Muscle of arm (tissue), 12 donors: Measurements from ENCODE around the gene ABLIM2. TPM values are rescaled to one million over a fixed set of nuclear protein-coding genes. Genes with fewer than 3 reads are reported as not detected.

ENCODE experiments used
- DNase-seq: peaks from one replicate; pipeline ENCODE4 v3.0.0-alpha.2; 2013
- polyA plus RNA-seq, 12 donors: library from polyadenylated mRNA; unstranded; fragments of 120-200 nt; gene quantifications; one replicate each; pipeline ENCODE4 v1.2.1, GENCODE V29; 2013; ENCODE audit not compliant: insufficient read length in 12 of 12

The ABLIM2 gene
- polyA plus RNA-seq, 12 donors = 3.8 to 23.0 (median 14.9) TPM; not detected in 1

GRCh38 chr4:8176547-8177399, 18.2 kb upstream of the ABLIM2 start:
- no peak for DNase-seq

- no peak for DNase-seq
Observed at GRCh38 chr4:8175686-8176085, 17.1 kb upstream of the ABLIM2 start.

GRCh38 chr4:8174970-8175369, 16.4 kb upstream of the ABLIM2 start:
- DNase-seq = no peak

DNA sequence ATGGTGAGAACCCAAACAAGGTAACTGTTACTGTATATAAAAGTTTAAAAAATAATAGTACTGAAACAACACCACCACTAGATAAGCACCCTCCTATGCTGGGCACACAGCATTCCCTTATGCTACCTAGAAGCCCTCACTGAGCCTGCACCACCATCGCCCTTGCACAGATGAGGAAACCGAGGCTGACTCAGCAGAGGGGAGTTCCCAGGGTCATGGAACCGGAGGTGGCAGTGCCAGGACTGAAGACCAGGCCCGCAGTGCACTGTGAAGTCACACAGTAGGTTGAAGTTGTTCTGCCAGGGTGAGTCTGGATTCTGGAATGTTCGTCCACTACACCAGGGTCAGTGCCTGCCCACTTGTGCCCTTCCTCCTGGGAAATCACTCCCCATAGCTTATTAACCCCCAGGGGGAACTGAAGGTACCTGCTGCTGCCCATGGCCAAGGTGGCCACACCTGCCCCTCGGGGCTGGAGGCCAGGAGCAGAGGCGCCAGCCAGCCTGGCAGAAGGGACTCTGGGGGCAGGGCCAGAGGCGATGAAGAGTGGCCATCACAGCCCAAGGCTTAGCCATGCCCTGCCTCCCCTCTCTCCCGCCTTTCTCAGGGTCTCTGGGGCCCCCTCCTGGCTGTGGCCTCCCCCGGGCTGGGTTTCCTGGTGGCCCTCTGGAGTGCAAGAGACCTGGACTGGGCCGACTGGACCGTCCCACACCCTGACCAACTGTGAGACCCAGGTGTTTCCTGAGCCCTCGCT, 15.1 kb upstream of the ABLIM2 start:
- no peak for DNase-seq

- DNase-seq = no peak
Observed at GRCh38 chr4:8171984-8172924, 13.6 kb upstream of the ABLIM2 start.

- DNase-seq = no peak
Observed at GRCh38 chr4:8171266-8171665, 12.7 kb upstream of the ABLIM2 start.

DNA sequence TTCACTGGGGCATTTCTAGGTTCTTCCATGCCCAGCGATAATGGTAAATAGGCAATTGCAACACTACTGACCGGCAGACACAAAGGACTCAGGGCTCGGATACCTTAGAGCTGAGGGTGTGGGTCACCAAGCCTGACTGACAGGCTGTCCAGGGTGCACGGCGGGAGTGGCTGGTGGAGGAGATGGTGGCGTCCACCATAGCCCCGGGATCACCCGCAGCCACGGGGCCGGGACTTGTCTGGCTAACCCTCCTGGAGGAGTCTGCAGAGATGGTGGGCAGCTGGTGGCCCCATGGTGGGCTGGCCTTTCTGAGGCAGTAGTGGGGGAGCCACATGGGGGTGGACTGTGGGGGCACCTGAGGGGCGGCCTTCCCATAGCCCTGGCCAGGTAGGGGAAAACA, 11.7 kb upstream of the ABLIM2 start:
- DNase-seq = no peak

DNA sequence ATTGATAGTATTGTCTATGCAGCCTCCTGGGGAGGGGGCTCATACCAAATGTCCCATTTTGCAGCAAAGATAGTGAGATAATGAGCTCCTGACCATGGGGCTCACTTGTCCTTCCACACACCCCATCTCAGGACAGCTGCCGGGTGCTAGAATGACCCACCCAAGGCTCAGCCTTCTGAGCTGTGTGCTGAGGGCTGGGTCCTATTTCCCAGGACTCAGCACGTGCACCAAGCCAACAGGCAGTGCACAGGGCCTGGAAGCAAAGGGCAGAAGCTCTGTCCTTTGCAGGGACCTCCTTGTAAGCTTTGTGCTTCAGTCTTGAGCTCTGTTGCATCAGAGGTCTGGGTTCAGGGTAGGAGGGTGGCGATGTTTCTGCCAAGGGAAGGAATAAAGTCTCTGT, 11.2 kb upstream of the ABLIM2 start:
- no peak for DNase-seq

GRCh38 chr4:8168832-8169598, 10.4 kb upstream of the ABLIM2 start:
- DNase-seq = no peak

DNA sequence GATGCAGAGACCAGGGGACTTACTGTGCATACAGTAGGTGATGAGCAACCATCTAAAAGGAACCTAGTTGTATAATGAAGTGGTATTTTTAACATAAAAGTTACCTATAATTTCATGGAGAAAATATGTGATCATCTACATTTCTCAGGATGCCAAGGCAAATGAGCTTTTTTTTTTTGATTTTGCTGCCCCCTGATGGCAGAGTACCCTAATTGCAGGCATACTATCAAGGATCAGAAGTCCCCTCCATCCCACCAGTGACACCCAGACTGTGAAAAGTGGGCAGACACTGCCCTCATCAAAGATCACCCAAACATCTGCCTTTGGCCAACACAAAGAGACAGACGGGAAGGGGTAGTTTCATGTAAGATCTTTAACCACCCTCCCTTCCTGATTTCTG, 9.6 kb upstream of the ABLIM2 start:
- DNase-seq = no peak

GRCh38 chr4:8167815-8168214, 9.2 kb upstream of the ABLIM2 start:
- no peak for DNase-seq

- DNase-seq = no peak
Observed at GRCh38 chr4:8167291-8167690, 8.7 kb upstream of the ABLIM2 start.

DNA sequence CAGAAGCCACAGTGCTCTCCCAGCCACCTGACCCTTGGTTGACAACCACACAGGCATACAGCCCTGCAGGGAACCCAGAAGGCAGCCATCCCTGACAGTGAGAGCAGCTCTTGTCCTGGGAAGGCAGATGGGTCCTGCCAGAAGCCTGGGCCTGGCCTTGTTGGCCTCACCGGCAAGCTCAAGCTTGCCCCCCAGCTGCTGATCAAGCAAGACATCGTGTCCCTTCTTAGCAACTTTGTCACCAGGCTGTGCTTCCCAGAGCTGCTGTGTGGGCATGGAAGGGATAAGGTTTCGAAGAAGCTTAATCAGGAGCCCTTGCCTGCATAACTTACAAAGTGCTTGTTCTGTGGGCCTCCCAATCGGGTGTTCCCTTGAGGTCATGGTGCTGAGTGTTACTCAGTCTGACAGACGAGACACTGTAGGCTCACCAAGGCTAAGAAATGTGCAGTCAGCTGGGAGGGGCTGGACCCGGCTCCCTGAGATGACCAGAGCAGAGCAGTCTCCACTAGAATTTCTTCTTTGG, 6.8 kb upstream of the ABLIM2 start:
- no peak for DNase-seq

DNA sequence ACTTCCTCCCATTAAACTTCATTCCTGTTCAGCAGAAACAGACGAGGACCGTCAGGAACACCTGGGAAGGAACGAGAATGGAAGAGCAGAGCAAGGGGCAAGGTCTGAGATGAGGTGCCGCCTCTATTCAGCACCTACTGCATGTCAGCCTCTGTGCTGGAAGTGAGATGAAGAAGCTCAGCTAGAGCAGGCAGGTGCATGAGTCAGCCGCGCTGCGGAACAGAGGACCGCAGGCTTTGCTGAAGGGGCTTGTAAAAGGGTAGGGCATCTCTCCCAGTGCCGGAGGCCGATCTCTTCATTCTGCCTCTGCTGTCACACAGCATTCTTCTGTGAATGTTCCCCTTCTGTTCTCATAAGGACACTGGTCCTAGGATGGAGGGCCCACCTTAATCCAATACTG, 6.1 kb upstream of the ABLIM2 start:
- DNase-seq = no peak

GRCh38 chr4:8164194-8164565, 5.6 kb upstream of the ABLIM2 start:
- no peak for DNase-seq

GRCh38 chr4:8163436-8164193, 5.0 kb upstream of the ABLIM2 start:
- no peak for DNase-seq

- no peak for DNase-seq
Observed at GRCh38 chr4:8163026-8163425, 4.4 kb upstream of the ABLIM2 start.

GRCh38 chr4:8162625-8163024, 4.0 kb upstream of the ABLIM2 start:
- DNase-seq = no peak

DNA sequence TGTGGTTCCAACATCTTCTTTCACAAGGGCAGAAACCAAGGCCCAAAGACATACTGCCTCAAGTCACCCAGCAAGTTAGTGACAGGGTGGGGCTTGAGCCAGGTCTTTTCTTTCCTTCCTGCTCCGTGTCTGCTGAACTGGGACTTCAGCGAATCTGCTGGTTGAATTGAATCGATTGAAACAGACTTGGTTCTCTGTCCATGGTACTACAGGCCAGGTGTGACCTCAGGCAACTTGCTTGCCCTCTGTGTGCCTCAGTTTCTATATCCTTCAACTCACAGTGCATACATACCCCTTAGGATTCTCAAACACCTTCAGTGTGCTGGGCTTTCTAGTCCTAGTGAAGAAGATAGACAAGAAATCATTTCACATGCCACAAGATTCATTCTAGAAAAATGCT, 2.0 kb upstream of the ABLIM2 start:
- no peak for DNase-seq

GRCh38 chr4:8160233-8160560, 1.6 kb upstream of the ABLIM2 start:
- DNase-seq = no peak
